Measurements from ENCODE around the gene EFCC1.

DNA sequence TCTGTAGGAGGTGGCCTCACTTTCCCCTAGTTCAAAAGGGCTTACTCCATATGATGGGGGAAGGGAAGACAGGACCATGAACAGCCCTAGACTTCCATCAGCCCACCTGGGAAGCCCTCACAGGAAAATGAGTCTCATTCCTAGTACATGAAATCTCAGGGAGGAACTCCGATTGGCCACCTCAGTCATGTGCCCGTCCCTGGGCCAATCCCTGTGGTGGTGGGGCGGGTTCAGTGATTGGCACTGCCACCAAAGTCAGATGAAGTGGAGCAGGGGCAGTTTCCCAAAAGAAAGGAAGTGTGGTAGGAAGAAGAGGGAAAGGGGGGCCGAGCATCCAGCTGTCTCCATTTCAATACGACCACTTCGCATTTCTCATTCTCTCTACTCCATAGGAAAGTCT lies 33.5 kb downstream of the EFCC1 start:
- no peak for TF ChIP-seq POLR2A (IDR thresholded peaks at IDR 0.05; ENCODE audit: borderline replicate concordance, extremely low read depth, insufficient read depth, insufficient read length)
- no peak for TF ChIP-seq SIN3A (IDR thresholded peaks at IDR 0.05; ENCODE audit: low read depth)
- TF ChIP-seq EZH2 (IDR thresholded peaks at IDR 0.05), result no peak
- TF ChIP-seq, protein P1, sequence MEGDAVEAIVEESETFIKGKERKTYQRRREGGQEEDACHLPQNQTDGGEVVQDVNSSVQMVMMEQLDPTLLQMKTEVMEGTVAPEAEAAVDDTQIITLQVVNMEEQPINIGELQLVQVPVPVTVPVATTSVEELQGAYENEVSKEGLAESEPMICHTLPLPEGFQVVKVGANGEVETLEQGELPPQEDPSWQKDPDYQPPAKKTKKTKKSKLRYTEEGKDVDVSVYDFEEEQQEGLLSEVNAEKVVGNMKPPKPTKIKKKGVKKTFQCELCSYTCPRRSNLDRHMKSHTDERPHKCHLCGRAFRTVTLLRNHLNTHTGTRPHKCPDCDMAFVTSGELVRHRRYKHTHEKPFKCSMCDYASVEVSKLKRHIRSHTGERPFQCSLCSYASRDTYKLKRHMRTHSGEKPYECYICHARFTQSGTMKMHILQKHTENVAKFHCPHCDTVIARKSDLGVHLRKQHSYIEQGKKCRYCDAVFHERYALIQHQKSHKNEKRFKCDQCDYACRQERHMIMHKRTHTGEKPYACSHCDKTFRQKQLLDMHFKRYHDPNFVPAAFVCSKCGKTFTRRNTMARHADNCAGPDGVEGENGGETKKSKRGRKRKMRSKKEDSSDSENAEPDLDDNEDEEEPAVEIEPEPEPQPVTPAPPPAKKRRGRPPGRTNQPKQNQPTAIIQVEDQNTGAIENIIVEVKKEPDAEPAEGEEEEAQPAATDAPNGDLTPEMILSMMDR (IDR thresholded peaks at IDR 0.05 in 2 of 3, conservative IDR thresholded peaks at IDR 0.05 in 1 of 3; ENCODE audit: borderline replicate concordance in 1 of 3, insufficient read depth in 1 of 3, low read depth in 2 of 3, low read length in 2 of 3), result no peak
- TF ChIP-seq POLR2AphosphoS5 (IDR thresholded peaks at IDR 0.05; ENCODE audit: low read depth, low read length), result no peak
- TF ChIP-seq FOSL1 (IDR thresholded peaks at IDR 0.05; ENCODE audit: low read depth), result no peak
